ENCODE results near the gene YES1. TPM values are rescaled to one million over a fixed set of nuclear protein-coding genes. Genes with fewer than 3 reads are reported as not detected.

YES1 gene
- total RNA-seq, 2 experiments from 2014 or later, result not detected

DNA sequence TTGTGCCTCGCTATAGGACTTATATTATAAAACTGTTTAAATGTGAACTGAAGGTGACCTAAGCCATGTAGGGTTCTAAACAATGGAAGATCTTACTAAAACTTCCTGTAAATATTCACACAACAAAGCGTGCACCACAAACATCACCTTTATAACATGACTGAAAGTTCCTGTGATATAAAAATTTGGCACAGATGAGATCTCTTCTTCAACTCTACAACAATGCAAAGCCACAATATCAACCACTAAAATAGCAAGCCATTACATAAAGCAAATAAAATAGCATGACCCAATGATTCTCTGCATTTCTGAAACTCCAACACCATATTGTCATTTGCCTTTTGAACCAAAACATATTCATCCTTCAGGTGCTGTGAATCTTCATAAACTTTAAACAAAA is 3.5 kb downstream of the YES1 start:
- TF ChIP-seq, protein P1, sequence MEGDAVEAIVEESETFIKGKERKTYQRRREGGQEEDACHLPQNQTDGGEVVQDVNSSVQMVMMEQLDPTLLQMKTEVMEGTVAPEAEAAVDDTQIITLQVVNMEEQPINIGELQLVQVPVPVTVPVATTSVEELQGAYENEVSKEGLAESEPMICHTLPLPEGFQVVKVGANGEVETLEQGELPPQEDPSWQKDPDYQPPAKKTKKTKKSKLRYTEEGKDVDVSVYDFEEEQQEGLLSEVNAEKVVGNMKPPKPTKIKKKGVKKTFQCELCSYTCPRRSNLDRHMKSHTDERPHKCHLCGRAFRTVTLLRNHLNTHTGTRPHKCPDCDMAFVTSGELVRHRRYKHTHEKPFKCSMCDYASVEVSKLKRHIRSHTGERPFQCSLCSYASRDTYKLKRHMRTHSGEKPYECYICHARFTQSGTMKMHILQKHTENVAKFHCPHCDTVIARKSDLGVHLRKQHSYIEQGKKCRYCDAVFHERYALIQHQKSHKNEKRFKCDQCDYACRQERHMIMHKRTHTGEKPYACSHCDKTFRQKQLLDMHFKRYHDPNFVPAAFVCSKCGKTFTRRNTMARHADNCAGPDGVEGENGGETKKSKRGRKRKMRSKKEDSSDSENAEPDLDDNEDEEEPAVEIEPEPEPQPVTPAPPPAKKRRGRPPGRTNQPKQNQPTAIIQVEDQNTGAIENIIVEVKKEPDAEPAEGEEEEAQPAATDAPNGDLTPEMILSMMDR (conservative IDR thresholded peaks at IDR 0.05; ENCODE audit: low read length), result no peak
- TF ChIP-seq EZH2phosphoT487 (IDR thresholded peaks at IDR 0.05; ENCODE audit: borderline replicate concordance, low read depth, low read length), result no peak
- ChIA-PET CTCF (ENCODE audit: unreplicated experiment) (no interaction called here), POLR2A (no interaction called here)
- Histone ChIP-seq H3K9me3 (ENCODE audit: low read length) (no peaks in the 10 kb centered on the region), H3K4me1 (ENCODE audit: insufficient read depth, low read length, poor library complexity, severe bottlenecking) (no peaks in the 10 kb centered on the region), H3K4me3 (ENCODE audit: low read depth, low read length, poor library complexity, severe bottlenecking) (no peak overlapping the region), H3K4me2 (ENCODE audit: low read length) (no peak overlapping the region), H3K27ac (ENCODE audit: low read depth, low read length, poor library complexity, severe bottlenecking) (no peak overlapping the region), H4K20me1 (ENCODE audit: insufficient read depth, low read length) (no peaks in the 10 kb centered on the region), H2AFZ (ENCODE audit: low read length) (no peak overlapping the region), H3K9me2 (ENCODE audit: insufficient read depth, low read length) (no peaks in the 10 kb centered on the region), H3K36me3 (ENCODE audit: insufficient read depth, low read length) (no peaks in the 10 kb centered on the region), H3K79me2 (ENCODE audit: insufficient read depth, low read depth, low read length) (no peaks in the 10 kb centered on the region)
- intact Hi-C loops (cut with micrococcal nuclease; ENCODE audit: unreplicated experiment), result no loop called here
- DNase-seq (ENCODE audit: low spot score), result no peak
- no TSS peak for BruUV-seq (replicated peaks)

DNA sequence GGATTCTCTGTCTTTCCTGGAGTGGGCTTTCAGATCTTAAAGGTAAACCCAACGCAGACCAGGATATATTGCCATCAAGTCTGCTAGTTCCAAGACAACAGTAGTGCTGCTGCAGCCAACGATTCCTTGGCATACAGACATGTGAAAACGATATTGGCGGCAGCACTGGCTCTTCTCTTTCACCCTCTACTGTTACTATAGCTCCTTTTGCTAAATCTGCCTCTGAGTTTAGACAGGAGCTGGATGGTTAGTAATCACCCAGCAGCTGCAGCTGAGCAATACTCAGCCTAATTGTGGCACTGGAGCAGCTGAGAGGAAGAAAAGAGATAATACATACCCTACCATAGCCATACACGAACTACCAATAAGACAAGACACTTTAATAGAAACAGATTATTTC is 4.0 kb downstream of the YES1 start:
- CTCF ChIA-PET (ENCODE audit: unreplicated experiment), result no interaction called here
- no peak overlapping the region for H3K4me2 ChIP-seq (ENCODE audit: low read length)

DNA sequence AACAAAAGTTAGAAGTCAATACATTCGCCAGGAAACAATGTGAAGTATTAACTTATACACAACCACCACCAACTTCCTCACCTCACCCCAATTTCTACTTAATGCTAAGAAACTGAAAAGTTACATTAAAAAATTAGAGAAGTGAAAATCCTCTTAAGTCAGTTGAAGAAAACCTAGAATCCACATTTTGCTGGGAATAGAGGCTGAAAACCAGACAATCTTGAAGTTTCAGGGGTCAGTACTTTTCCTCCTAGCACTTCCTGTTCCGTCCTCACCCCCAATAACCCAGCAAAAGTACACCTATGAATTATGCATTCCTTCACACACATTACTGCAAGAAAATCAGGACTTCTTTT is 6.3 kb downstream of the YES1 start:
- DNase-seq (ENCODE audit: low spot score), result no peak
- H3K9me3 ChIP-seq (ENCODE audit: low read length), result no peaks in the 10 kb centered on the region
- H3K4me1 ChIP-seq (ENCODE audit: insufficient read depth, low read length, poor library complexity, severe bottlenecking), result no peaks in the 10 kb centered on the region
- no peak for TF ChIP-seq EZH2phosphoT487 (IDR thresholded peaks at IDR 0.05; ENCODE audit: borderline replicate concordance, low read depth, low read length)
- TF ChIP-seq, protein P1 (conservative IDR thresholded peaks at IDR 0.05; ENCODE audit: low read length), result no peak
- H3K79me2 ChIP-seq (ENCODE audit: insufficient read depth, low read depth, low read length), result no peaks in the 10 kb centered on the region
- H2AFZ ChIP-seq (ENCODE audit: low read length), result no peak overlapping the region
- ChIA-PET POLR2A (no interaction called here), CTCF (ENCODE audit: unreplicated experiment) (no interaction called here)
- no peaks in the 10 kb centered on the region for H3K36me3 ChIP-seq (ENCODE audit: insufficient read depth, low read length)
- H3K9me2 ChIP-seq (ENCODE audit: insufficient read depth, low read length), result no peaks in the 10 kb centered on the region
- no peak overlapping the region for H3K4me3 ChIP-seq (ENCODE audit: low read depth, low read length, poor library complexity, severe bottlenecking)
- H3K4me2 ChIP-seq (ENCODE audit: low read length), result no peak overlapping the region
- H3K27ac ChIP-seq (ENCODE audit: low read depth, low read length, poor library complexity, severe bottlenecking), result no peak overlapping the region
- H4K20me1 ChIP-seq (ENCODE audit: insufficient read depth, low read length), result no peaks in the 10 kb centered on the region
- intact Hi-C loops (cut with micrococcal nuclease; ENCODE audit: unreplicated experiment), result no loop called here
- no TSS peak for BruUV-seq (replicated peaks)

More for the DNA sequence above, 4.0 kb downstream of the YES1 start:
- intact Hi-C loops (cut with micrococcal nuclease; ENCODE audit: unreplicated experiment), result no loop called here
- H3K4me3 ChIP-seq (ENCODE audit: low read depth, low read length, poor library complexity, severe bottlenecking), result no peak overlapping the region
- no peaks in the 10 kb centered on the region for H3K79me2 ChIP-seq (ENCODE audit: insufficient read depth, low read depth, low read length)
- H4K20me1 ChIP-seq (ENCODE audit: insufficient read depth, low read length), result no peaks in the 10 kb centered on the region
- BruUV-seq (replicated peaks), result no TSS peak
- no peaks in the 10 kb centered on the region for H3K4me1 ChIP-seq (ENCODE audit: insufficient read depth, low read length, poor library complexity, severe bottlenecking)
- H3K9me3 ChIP-seq (ENCODE audit: low read length), result no peaks in the 10 kb centered on the region
- H3K27ac ChIP-seq (ENCODE audit: low read depth, low read length, poor library complexity, severe bottlenecking), result no peak overlapping the region
- no peak overlapping the region for H2AFZ ChIP-seq (ENCODE audit: low read length)
- no peaks in the 10 kb centered on the region for H3K36me3 ChIP-seq (ENCODE audit: insufficient read depth, low read length)
- TF ChIP-seq, protein P1 (conservative IDR thresholded peaks at IDR 0.05; ENCODE audit: low read length), result no peak
- TF ChIP-seq EZH2phosphoT487 (IDR thresholded peaks at IDR 0.05; ENCODE audit: borderline replicate concordance, low read depth, low read length), result no peak
- no peaks in the 10 kb centered on the region for H3K9me2 ChIP-seq (ENCODE audit: insufficient read depth, low read length)
- POLR2A ChIA-PET, result interaction anchor here (0.9 kb wide), 1 partner anchor 14 kb away, joined by 3 read pairs; no protein-coding TSS in a partner anchor
- no peak for DNase-seq (ENCODE audit: low spot score)

Measured in OCI-LY7 (cell line).